GM12892 (cell line): ENCODE results near the gene SEPTIN6.

Source experiments
- POLR2A ChIP-seq: IDR thresholded peaks from 2 replicates; pipeline ENCODE4 v1.6.1; 2011; ENCODE audit warnings: low read depth, low read length, control low read depth
- POLR2AphosphoS5 ChIP-seq: IDR thresholded peaks from 2 replicates; pipeline ENCODE4 v1.6.1; 2011; ENCODE audit warnings: low read depth, low read length, control low read depth
- TAF1 ChIP-seq: IDR thresholded peaks from 2 replicates; pipeline ENCODE4 v1.6.1; 2011; ENCODE audit warnings: low read depth, mild to moderate bottlenecking, control low read depth, low read length, borderline replicate concordance

DNA sequence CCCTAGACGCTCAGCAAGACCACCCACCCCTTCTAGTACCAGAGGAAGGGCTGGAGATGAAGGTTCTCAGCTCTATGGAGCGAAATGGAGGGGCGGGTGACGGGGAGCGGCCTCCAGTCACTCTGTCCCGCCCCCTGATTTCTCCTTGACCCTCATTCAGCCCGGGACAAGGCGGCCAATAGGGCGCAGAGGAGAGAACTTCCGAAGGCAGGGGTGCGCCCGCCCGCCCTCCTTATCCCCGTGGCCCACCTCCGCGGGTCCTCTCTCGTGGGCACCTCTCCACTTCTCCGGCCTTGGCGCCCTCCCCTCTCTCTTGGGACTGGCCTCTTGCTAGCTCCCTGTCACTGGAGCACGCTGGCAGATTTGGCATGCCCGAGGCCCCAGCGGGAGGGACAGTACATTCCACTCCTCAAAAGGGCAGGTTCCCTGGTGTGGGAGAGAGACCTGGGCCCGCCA is 1.1 kb upstream of the SEPTIN6 start:
- TF ChIP-seq POLR2A (no peak), POLR2AphosphoS5 (no peak), TAF1 (no peak)
